Measurements from ENCODE around the gene C6orf89. TPM values are rescaled to one million over a fixed set of nuclear protein-coding genes. Genes with fewer than 3 reads are reported as not detected.

Gene C6orf89
- total and polyA plus RNA-seq, 2 of the 8 experiments (the other 6 are each of a cell fraction or from before 2014, with no cell fraction given): 4.6 to 12.3 TPM

DNA sequence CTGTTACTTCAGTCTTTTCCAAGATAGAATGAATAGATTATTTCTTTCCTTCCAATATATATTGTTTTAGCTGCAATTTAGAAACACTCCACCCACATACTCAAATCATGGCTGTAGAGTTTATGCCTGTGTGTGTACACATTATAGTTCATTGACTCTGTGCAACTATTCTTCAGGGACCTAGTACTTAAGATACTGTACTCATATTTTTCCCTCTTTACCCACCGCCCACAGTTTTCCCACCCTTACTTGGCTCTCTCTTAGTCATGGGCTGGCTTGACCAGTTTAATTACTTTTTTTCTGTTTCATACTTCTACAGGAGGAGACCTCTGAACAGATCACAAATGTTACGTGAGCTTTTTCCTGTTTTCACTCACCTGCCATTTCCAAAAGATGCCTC lies 30.4 kb downstream of the C6orf89 start (continued):
- no peak for TF ChIP-seq CHD7 (IDR thresholded peaks at IDR 0.05; ENCODE audit: insufficient replicate concordance, low read length)
- TF ChIP-seq JUN (IDR thresholded peaks at IDR 0.05; ENCODE audit: low read depth, low read length): no peak
- TF ChIP-seq BACH1 (IDR thresholded peaks at IDR 0.05; ENCODE audit: low read length): no peak
- no peak for TF ChIP-seq SRF (IDR thresholded peaks at IDR 0.05; ENCODE audit: low read depth, low read length)
- no peak for TF ChIP-seq RNF2 (IDR thresholded peaks at IDR 0.05; ENCODE audit: borderline replicate concordance, low read depth, low read length, missing control alignments, poor library complexity, severe bottlenecking)
- TF ChIP-seq SIRT6 (IDR thresholded peaks at IDR 0.05; ENCODE audit: low read length): no peak
- no peak for TF ChIP-seq CHD2 (IDR thresholded peaks at IDR 0.05; ENCODE audit: low read length)
- TF ChIP-seq YY1 (IDR thresholded peaks at IDR 0.05; ENCODE audit: low read depth, low read length): no peak
- no peak for TF ChIP-seq RAD21 (IDR thresholded peaks at IDR 0.05 in 1 of 2, conservative IDR thresholded peaks at IDR 0.05 in 1 of 2; ENCODE audit: low read depth in 2 of 2, low read length in 2 of 2)
- no peak for TF ChIP-seq GABPA (IDR thresholded peaks at IDR 0.05; ENCODE audit: borderline replicate concordance, insufficient read depth, low read length)
- no peak for TF ChIP-seq MAX (IDR thresholded peaks at IDR 0.05)
- TF ChIP-seq SIX5 (IDR thresholded peaks at IDR 0.05; ENCODE audit: low read depth, low read length): no peak
